Amygdala (tissue), 56 donors: Measurements from ENCODE around the gene LMAN2.
"Not testable (repeated sequence)": the region's sequence is repeated elsewhere in the genome, so short reads cannot be mapped to it uniquely, and the experiment has no call there.

Experiments
- DNase-seq, 56 donors: peaks; one replicate each; lab custom pipeline; 2025; lab: John Stamatoyannopoulos, UW

The LMAN2 gene

DNA sequence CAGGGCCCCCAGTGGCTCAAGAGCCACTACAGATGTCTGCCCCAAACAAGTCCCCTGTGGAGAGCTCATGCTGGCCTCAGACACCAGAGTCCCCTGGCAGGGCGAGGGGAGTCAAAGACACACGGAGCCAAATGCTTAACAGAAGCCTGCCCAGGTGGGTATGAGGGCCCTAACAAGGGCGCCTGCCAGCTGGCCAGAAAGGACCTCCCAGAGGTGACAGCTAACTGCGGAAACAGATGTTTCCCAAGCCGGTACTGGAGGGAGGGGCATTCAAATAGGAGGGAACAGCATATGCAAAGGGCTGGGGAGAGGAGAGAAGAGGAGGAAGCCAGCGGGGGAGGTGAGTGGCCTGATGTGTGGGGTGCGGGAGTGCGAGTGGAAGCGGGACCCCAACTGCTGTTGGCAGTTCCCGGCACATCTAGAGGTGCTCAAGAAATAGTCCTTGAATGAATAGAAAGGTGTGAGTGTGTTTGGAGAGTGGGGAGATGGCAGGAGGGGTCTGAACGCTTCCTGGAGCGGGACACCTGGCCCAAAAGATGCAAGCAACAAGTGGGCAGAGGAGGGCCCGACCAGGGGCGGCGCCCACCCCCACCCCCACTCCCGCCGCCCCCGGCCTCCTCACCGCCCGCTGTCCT lies 40.6 kb downstream of the LMAN2 start:
- DNase-seq = no peak

DNA sequence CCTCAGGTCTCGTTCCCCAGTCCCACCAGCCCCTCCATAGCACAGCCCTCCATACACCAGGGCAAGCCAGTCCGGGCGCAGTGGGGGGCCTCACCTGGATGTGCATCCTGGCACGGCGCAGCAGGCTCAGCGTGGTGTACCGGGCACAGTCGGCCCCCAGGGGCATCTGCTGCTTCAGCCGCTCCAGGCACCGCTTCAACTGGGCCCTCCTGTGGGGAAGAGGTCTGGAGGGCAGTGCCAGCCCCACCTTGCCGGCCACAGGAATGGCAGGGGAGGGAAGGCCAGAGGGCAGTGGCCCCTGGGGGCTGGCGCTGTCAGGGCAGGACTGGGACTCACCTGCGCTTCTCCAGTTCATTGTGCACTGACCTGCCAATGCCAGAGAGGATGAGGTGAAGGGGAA lies 41.1 kb downstream of the LMAN2 start:
- DNase-seq = no peak

- DNase-seq = peak in 11 of 56 donors; percentile 12 to 71 (median 40)
Measured at GRCh38 chr5:177309351-177310191, 41.9 kb downstream of the LMAN2 start.

DNA sequence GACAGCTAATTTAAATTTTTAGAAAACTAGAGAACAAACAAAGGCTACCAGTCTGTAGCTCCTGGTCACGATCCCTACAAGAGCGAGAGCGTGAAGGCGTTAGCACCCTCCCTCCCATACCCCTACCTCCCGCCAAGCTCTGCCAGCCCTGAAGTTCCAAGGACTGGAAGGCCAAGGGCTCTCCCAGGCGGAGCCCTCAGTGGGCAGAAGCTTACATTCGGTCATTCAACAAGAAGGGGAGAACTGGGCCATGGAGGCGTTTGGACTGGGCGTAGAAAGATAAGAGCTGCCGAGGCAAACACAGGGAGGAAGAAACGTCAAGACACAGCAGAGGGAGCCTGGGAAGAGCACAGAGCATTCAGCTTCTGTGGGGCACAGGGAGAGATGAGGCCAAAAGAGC lies 42.7 kb downstream of the LMAN2 start:
- DNase-seq = no peak

GRCh38 chr5:177307544-177308363 lies 43.7 kb downstream of the LMAN2 start:
- DNase-seq = no peak

DNA sequence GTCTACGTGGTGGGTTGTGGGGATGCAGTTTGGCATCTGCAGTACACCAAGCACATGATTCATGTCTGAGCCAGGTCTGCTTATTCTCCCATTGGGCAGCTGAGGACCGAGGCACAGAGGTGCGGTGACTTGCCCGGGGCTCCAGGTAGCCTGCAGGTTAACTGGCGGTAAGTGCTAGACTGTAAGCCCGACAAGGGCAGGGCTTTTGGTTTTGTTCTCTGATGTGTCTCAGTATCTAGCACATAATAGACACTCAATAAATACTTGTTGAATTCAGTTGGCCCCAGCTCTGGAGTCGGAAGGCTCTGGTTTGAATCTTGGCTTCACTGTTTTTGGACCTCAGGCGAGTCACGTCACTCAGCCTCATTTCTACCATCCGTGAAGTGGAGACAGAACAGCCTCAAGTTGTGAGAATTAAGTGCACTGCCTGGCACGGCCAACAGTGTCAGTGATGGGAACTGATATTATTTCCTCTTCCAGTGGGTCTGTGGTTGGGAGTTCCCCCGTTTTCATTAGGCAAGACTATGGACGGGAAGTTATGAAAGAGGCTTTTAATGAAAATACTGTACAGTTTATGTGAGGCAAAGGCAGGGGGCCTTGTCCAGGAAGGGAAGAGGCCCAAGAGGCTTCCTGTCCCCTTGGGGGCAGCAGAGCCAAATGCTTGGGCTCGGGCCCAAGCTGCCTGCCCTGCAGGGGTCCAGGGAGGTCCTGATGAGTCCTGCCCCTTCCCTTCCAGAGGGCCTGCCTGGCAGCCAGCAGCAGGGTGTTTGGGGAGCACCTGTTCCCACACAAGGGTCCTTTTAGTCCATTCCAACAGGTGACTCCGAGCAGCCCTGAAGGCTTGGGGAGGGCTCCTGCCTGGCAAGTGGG lies 44.6 kb downstream of the LMAN2 start:
- no peak for DNase-seq

GRCh38 chr5:177306103-177306640 lies 45.3 kb downstream of the LMAN2 start:
- not testable (repeated sequence) for DNase-seq

DNA sequence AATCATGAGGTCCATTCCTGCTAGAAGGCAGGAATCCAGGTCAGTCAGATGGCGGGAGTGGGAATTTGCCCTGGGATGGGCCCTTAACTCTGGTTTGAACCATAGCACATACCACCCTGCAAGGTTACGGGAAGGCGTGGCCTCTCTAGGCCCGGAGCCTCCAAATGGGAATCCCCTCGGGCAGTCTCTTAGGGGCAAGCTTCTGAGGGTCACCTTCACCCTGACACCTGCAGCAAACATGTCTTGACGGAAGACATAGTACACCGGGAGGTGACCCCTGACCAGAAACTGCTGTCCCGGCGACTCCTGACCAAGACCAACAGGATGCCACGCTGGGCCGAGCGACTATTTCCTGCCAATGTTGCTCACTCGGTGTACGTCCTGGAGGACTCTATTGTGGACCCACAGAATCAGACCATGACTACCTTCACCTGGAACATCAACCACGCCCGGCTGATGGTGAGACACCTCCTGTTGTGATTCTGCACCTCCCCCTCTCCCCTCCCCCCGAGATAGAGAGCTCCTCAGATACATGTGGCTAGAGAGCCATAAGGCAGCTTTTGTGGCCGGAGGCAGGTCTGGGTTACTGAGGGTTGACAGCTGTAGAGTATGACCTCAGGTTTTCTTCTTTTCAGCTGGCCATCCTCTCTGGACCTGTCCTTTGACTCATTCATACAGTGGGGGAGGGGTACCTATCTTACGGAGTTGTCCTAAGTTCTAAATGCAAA lies 46.9 kb downstream of the LMAN2 start:
- no peak for DNase-seq

- DNase-seq = peak in 1 of 56 donors; percentile 40
Measured at GRCh38 chr5:177303925-177304391, 47.5 kb downstream of the LMAN2 start.

DNA sequence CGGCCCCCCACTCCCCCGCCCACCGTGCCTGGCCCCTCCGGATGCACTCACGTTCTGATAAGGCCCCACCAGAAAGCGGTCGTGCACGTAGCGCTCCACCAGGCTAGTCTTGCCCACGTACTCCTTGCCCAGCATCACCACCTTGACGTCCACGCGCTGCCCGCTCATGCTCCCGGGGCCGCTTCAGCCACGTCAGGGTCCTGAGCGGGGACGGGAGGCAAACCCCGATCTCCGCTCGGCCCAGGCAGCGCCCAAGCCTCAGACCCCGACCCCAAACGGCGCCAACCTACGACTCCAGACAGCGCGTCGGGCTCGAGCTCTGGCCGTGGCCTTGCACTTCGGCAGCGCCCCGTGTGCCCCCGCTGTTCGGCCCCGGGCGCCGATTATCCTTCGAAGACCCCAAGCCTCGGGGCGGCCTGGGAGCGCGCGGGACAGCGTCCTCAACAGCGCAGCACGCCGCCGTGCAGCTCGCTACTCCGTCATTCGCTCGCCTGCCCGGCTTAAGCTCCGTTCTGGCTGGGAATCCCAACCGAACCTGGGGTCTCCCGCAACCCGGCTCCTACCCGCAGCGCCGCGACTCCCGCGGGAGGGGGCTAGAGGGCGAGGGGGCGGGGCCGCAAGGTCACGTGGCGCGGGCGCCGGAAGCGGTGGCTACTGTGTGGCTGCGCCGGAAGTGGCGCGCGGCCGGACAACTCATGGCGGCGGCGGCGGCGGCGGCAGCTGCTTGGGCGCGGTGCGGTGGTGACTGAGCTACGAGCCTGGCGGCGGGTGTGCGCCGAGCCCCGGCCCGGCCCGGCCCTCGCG lies 48.1 kb downstream of the LMAN2 start, which contains the start of the genes PRELID1 and RAB24:
TSS of gene PRELID1 (plus strand) at position 679 of the 804 bp plus-strand sequence. CDS start 187 bp downstream, outside the sequence.
TSS of gene RAB24 (minus strand) at position 599 of the 804 bp plus-strand sequence. CDS start at position 168, 431 bp downstream.
- peak in 53 of 56 donors; percentile 27 to 93 (median 73) for DNase-seq

GRCh38 chr5:177302354-177303110 lies 48.9 kb downstream of the LMAN2 start:
- DNase-seq = no peak

- DNase-seq = no peak
Measured at GRCh38 chr5:177301503-177302165, 49.8 kb downstream of the LMAN2 start.

DNA sequence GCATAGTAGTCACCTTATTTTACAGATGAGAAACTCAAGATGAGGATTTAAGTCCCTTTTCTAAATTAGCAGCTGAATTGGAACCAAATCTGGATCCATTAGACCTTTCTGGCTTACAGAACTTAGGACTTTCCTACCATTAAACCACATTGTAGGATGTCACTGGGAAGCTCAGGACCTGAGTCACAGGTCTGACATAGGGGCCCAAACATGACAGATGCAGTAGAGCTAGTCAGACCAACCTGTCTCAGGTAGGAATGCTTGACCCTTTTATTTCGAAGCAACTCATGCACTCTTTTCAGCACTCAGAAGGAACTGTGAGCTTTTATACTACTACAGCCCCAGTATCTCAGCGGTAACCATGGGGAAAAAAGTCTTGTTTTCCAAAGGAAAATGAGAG lies 50.5 kb downstream of the LMAN2 start:
- no peak for DNase-seq

DNA sequence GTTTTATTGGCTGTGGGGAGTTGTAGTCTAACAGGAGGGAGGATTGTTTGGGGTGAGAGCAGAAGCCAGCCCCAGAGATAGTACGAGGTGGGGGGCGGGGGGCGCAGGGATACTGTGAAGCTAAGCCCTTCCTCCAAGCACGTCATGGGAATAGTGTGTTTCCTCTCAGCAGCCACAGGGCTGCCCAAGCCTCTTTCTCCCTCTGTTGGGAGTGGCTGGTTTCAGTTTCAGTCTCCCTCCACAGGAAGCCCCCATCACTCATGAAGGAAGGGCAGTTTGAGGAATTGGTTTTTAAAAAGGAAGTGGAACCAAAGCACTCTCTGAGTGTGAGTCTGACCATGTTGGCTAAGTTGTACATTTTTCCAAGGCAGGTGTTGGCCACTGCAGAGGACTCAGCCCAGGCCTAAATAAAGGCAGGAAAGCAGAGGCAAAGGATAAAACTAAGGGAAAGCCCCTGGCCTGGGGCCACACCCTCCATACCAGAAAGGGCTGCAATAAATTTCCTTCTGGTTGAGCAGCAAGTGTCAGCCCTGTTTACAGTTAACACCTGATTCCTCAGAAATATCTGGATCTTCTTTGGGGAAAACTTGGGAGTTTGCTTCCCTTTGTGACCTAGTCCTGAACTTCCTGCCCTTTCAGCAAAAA lies 51.1 kb downstream of the LMAN2 start:
- peak in 17 of 56 donors; percentile 18 to 69 (median 31) for DNase-seq

DNA sequence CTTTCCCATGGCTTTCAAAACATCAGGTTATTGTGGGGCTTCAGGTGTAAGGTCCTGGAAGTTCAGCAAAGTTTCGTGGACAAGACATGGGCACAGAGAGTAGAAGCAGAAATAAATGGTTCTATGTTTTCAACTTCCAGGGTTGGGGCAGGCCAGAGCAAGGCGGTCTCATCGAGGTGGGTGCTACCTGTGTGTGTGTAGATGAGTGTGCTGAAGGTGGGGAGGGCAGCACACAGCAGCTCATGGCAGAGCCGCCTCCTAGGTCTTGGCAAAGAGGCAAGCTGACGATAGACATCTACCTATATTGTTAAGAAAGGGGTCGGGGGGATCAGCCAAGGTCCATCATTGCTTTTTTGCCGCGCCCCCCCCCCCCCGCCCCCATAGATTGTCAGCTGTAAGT lies 51.8 kb downstream of the LMAN2 start:
- no peak for DNase-seq

DNA sequence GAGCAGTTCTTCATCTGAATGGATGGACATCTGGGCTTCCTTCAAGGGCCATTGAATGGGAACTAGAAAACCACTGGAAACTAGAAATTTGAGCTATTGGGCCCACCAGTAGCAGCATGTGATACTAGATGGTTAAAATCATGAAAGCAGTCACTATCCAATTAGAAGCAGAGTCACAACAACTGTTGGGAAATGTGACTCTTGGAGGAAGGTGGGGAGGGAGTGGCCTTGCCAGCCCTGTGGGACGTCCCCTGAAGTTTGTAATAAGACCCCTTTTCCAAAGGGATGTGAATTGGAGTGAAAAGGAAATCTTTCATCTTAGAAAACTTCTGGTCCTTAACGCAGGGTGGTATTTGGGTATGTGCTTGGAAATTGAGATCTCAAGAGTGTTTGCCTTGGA lies 53.5 kb downstream of the LMAN2 start:
- no peak for DNase-seq
